Osteoblast (primary cell): ENCODE results near the gene ANTXR2. TPM values are rescaled to one million over a fixed set of nuclear protein-coding genes. Genes with fewer than 3 reads are reported as not detected.

Experiments used
- DNase-seq: peaks from one replicate; pipeline ENCODE4 v3.0.0; 2011; ENCODE audit warnings: low spot score, mixed read lengths; ENCODE audit not compliant: insufficient read length; ENCODE audit errors: missing footprints
- H2AFZ ChIP-seq: 2 replicates; pipeline ENCODE4 v1.6.0; 2011; ENCODE audit warnings: mild to moderate bottlenecking, low read length
- H3K27ac ChIP-seq: 2 replicates; pipeline ENCODE4 v1.5.1; 2011; ENCODE audit warnings: mild to moderate bottlenecking, low read depth, low read length, moderate library complexity
- H3K27me3 ChIP-seq: 2 replicates; pipeline ENCODE4 v1.6.0; 2012; ENCODE audit warnings: mild to moderate bottlenecking, control low read depth, inconsistent platforms, low read length, moderate library complexity; ENCODE audit not compliant: insufficient read depth
- H3K36me3 ChIP-seq: 2 replicates; pipeline ENCODE4 v1.5.1; 2011; ENCODE audit warnings: mild to moderate bottlenecking, low read length, control low read depth, moderate library complexity; ENCODE audit not compliant: insufficient read depth
- H3K4me1 ChIP-seq: 2 replicates; pipeline ENCODE4 v1.5.1; 2011; ENCODE audit warnings: mild to moderate bottlenecking, low read length, control low read depth, moderate library complexity; ENCODE audit not compliant: insufficient read depth
- H3K4me2 ChIP-seq: 2 replicates; pipeline ENCODE4 v1.6.0; 2011; ENCODE audit warnings: mild to moderate bottlenecking, low read length; ENCODE audit not compliant: insufficient read depth
- H3K4me3 ChIP-seq: fragments of 200-600 bp; sonication (generic); 3 replicates; pipeline ENCODE4 v1.5.1; 2012; ENCODE audit warnings: mild to moderate bottlenecking, low read length, inconsistent platforms; ENCODE audit not compliant: insufficient read depth
- H3K79me2 ChIP-seq: 2 replicates; pipeline ENCODE4 v1.6.0; 2012; ENCODE audit warnings: mild to moderate bottlenecking, low read length, control low read depth, inconsistent platforms; ENCODE audit not compliant: insufficient read depth
- H3K9me3 ChIP-seq: 2 replicates; pipeline ENCODE4 v1.5.1; 2011; ENCODE audit warnings: low read depth, low read length, control low read depth
- H4K20me1 ChIP-seq: 2 replicates; pipeline ENCODE4 v1.6.0; 2012; ENCODE audit warnings: mild to moderate bottlenecking, low read length, control low read depth; ENCODE audit not compliant: insufficient read depth
- CTCF ChIP-seq: IDR thresholded peaks from 2 replicates; pipeline ENCODE4 v1.5.1; 2011; ENCODE audit warnings: mild to moderate bottlenecking, low read depth, low read length, moderate library complexity; ENCODE audit errors: extremely low read depth
- total RNA-seq: library from RNA; depleted of rRNA; stranded (reverse); fragments of >200 nt; gene quantifications from 2 replicates; pipeline ENCODE4 v1.2.3, GENCODE V29; 2012

Gene ANTXR2
- total RNA-seq, 1 donor, result 97.4 TPM

DNA sequence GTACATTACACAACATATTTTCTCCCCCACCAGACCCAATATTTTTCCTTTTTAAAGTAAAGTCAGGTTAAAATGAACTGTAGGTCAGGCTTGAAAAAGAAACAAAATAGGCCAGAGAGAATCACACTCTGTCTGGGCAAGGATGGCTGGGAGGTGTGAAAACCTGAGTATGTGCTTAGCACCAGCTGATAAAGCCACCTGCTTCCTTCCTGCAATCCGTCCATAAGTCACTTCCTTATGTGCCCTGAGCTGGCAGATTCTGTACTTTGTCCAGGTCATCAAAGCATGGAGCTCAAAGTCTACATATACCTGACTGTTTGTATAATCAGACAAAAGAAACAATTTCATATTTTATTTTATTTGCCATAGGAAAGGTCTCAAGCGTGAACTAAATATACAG is 37.7 kb downstream of the ANTXR2 start:
- no peaks in the 10 kb centered on the region for H3K9me3 ChIP-seq
- no peak overlapping the region for H3K27ac ChIP-seq

GRCh38 chr4:80033581-80033980 is 39.4 kb downstream of the ANTXR2 start:
- peaks cover 47% of the 10 kb centered on the region for H3K36me3 ChIP-seq
- no peaks in the 10 kb centered on the region for H3K27me3 ChIP-seq
- no peak overlapping the region for H3K4me3 ChIP-seq
- H3K9me3 ChIP-seq, result no peaks in the 10 kb centered on the region
- no peak overlapping the region for H3K4me2 ChIP-seq
- H4K20me1 ChIP-seq, result no peaks in the 10 kb centered on the region
- peaks cover 23% of the 10 kb centered on the region for H3K79me2 ChIP-seq
- no peak overlapping the region for H2AFZ ChIP-seq
- no peak for TF ChIP-seq CTCF
- no peak for DNase-seq
- H3K27ac ChIP-seq, result no peak overlapping the region
- peaks cover 14% of the 10 kb centered on the region for H3K4me1 ChIP-seq

More for the DNA sequence above, 37.7 kb downstream of the ANTXR2 start:
- no peak for TF ChIP-seq CTCF
- Histone ChIP-seq H2AFZ (no peak overlapping the region), H3K4me1 (peaks cover 14% of the 10 kb centered on the region), H3K79me2 (peaks cover 30% of the 10 kb centered on the region), H4K20me1 (no peaks in the 10 kb centered on the region), H3K4me3 (no peak overlapping the region), H3K4me2 (no peak overlapping the region), H3K27me3 (no peaks in the 10 kb centered on the region), H3K36me3 (peaks cover 44% of the 10 kb centered on the region)
- no peak for DNase-seq

GRCh38 chr4:80029364-80029763 is 43.7 kb downstream of the ANTXR2 start:
- no peak overlapping the region for H3K4me3 ChIP-seq
- no peaks in the 10 kb centered on the region for H3K4me1 ChIP-seq
- peaks cover 64% of the 10 kb centered on the region for H3K36me3 ChIP-seq
- no peak for DNase-seq
- no peak overlapping the region for H2AFZ ChIP-seq
- peaks cover 15% of the 10 kb centered on the region for H3K79me2 ChIP-seq
- H3K27ac ChIP-seq, result no peak overlapping the region
- H3K27me3 ChIP-seq, result no peaks in the 10 kb centered on the region
- TF ChIP-seq CTCF, result no peak
- H3K4me2 ChIP-seq, result no peak overlapping the region
- H4K20me1 ChIP-seq, result no peaks in the 10 kb centered on the region
- H3K9me3 ChIP-seq, result no peaks in the 10 kb centered on the region

DNA sequence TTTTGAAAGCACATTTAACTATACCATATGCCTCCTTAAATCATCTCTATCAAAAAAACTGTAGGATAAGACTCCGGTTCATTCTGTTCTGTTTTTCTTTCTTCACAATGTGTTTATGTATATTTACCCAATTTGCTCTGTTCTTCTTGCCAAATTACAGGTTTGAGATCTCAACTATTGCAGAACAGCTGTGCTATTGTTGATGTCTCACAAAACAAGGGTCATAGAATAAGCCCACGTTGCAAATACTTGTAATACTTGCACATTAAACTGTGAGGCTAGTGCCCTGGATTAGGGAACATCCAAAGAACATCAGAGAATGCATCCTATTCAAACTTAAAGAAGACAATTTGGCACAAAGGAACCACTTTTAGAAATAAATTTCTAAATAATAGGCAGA is 45.4 kb downstream of the ANTXR2 start:
- no peaks in the 10 kb centered on the region for H4K20me1 ChIP-seq
- no peaks in the 10 kb centered on the region for H3K4me1 ChIP-seq
- no peak for DNase-seq
- H3K27ac ChIP-seq, result no peak overlapping the region
- H3K4me3 ChIP-seq, result no peak overlapping the region
- no peak overlapping the region for H2AFZ ChIP-seq
- no peak overlapping the region for H3K4me2 ChIP-seq
- H3K79me2 ChIP-seq, result peaks cover 15% of the 10 kb centered on the region
- H3K9me3 ChIP-seq, result no peaks in the 10 kb centered on the region
- no peaks in the 10 kb centered on the region for H3K27me3 ChIP-seq
- TF ChIP-seq CTCF, result no peak
- H3K36me3 ChIP-seq, result peaks cover 59% of the 10 kb centered on the region
